Endometrial microvascular endothelial cells (primary cell): ENCODE results near the gene CCDC70. TPM values are rescaled to one million over a fixed set of nuclear protein-coding genes. Genes with fewer than 3 reads are reported as not detected.
"Not testable (repeated sequence)": the region's sequence is repeated elsewhere in the genome, so short reads cannot be mapped to it uniquely, and the experiment has no call there.

Source experiments
- in situ Hi-C: cut with HindIII; loops from 2 replicates; pipeline ENCODE4 v1.10.0; 2017; ENCODE audit warnings: low sequenced_read_pairs, low pct_unique_long_range_greater_than_20kb; ENCODE audit errors: inconsistent ontology term
- total RNA-seq: library from RNA; depleted of rRNA; stranded (reverse); fragments of >200 nt; gene quantifications from one replicate; pipeline ENCODE4 v1.2.3, GENCODE V29; 2015; ENCODE audit errors: inconsistent ontology term

Gene CCDC70
- 1.3 TPM for total RNA-seq

DNA sequence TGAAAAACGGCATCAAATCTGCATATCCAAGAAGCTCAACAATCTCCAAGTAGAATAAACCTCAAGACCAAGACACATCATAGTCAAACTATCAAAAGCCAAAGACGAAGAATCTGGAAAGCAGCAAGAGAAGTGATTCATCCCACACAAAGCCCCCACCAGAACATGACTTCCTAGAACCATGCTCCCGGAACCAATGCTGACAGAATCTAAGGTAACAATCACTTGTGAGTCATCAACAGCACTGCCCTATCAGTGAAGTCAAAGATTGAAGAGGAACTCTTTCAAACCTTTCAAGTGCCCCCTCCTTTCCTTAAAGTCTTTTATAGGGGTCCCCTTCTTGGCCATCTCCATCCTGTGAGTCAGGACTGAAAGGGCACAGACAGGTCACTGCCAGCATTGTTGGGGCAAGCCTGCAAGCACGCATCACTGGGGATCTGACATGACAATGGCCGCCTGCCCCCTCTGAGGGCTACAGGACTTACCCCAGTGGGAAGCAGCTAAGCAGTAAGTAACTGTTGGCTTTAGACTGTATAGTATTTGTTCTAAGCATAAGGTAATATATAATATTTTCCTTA lies at the start of gene CCDC70:
CCDC70 (plus strand) TSS at position 247 of the 578 bp plus-strand sequence. CDS start 3,443 bp downstream, outside the sequence.
- in situ Hi-C loops, result no loop called here

DNA sequence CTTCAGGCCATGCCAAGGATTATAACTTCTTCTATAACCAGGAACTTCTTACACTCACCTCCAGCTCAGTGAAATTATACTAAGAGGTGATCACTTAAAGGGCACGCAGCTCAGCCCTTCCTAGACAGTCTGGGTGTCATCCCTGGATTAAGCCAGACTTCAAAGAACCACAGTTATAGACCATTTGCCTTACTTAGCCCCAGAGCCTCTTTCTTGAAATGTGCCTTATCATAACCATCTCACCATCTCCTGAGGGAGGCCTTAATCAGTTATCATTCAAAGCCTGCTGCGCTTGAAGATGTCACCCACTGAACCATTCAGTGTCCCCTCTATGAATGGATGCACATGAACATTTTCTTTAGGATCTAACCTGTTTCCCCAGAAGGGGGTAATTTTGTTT lies 47.7 kb upstream of the CCDC70 start:
- in situ Hi-C loops, result no loop called here

DNA sequence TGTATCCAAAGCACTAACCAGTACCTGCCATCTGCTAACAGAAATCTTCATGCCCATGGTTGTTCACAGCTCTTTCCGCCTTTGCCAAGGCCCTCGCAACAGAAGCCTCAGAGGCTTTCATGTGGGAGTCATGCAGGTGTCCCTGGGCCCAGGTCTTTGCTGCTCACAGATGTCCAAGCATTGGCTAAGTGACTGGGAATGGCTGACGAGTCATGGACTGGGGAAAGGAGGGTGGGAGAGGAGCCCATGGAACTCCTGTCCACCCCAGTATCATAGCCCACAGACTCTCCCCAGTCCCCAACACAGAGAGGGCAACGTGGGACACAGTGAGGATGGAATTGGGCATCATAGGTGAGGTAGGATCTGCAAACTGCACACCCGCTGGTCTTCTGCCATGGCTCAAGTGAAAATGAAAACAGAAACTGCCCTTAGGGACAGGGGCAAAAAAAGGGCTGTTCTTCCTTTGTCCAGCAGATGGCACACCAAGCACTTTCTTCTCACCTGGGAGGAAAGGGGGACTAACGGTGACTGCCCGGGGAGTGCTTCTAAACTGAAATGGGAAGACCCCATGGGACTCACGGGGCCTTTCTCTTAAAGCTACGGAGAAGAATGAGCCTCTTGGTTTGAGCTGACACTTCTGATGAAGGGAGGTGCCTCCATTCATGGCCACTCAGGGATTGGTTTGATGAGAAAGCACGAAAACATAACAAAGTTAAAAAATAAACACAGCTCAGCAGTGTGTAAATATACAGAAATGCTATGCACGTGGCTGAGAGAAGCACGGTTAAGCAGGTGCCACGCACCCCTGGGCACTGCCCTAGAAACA lies 46.7 kb upstream of the CCDC70 start:
- in situ Hi-C loops, result no loop called here

DNA sequence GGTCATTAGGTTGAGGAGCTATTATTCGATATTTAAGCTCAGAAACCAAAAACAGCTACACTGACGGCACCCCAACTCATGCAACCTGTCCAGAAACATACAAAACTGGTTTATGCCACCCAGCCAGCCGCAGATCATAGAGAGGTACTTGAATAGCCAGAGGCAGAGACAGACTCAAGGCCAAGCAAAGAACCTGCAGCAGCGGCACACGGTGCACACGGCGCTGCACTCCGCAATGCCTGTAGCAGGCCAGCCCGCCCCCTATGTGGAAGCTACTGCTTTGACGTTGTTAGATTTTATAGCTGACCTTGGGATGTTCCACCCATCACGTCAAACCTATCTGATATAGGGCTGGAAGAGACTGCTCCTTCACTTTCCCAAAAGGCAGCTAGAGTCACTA lies 45.9 kb upstream of the CCDC70 start:
- in situ Hi-C loops, result no loop called here

DNA sequence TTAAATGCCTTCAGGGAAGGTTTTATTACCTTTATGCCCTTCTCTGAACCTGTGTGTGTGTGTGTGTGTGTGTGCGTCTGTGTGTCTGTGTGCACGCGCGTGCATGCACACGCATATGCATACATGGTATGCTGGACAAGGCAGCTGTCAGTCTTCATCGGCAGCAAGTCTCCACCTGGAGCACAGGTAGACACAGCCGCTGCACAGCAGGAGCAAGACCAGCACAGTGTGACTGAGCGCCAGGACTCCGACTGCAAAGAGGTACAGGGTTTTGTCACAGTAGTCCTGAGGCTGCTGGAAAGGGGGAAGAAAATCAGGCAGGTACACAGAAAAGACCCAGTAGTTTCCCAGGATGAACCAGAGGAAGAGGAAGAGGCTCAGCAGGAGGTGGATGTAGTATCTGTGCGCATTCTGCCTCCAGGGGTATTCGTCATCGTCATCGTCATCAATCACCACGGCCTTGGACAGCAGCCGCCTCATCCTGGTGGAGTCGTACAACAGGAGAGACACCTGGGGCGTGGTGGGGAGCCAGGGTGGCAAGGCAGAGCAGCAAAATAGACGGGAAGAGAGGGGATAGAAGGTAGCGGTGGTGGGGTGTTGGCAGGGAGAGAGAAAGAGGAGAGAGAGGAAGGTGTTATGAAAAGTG lies 45.0 kb upstream of the CCDC70 start:
- in situ Hi-C loops, result no loop called here

DNA sequence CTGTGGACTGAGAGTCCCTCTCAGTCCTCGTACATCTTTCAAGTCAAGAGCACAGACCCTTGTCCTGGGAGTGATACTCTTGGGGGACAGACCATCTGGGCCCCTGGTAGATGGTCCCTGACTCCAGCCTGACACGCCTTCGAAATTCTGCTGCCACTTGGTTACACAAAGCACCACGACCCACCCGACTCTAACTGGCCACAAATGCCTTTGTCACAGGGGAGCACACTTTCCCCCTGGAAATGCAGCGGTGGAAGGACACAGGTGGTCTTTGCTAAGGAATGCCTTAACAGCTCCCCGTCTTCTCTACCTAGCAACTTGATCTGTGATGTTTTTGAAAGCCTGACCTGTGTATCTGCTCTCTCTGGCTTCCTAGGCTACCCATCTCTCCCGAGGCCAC lies 44.1 kb upstream of the CCDC70 start:
- in situ Hi-C loops, result no loop called here

GRCh38 chr13:51818276-51818675 lies 43.5 kb upstream of the CCDC70 start:
- in situ Hi-C loops, result no loop called here

DNA sequence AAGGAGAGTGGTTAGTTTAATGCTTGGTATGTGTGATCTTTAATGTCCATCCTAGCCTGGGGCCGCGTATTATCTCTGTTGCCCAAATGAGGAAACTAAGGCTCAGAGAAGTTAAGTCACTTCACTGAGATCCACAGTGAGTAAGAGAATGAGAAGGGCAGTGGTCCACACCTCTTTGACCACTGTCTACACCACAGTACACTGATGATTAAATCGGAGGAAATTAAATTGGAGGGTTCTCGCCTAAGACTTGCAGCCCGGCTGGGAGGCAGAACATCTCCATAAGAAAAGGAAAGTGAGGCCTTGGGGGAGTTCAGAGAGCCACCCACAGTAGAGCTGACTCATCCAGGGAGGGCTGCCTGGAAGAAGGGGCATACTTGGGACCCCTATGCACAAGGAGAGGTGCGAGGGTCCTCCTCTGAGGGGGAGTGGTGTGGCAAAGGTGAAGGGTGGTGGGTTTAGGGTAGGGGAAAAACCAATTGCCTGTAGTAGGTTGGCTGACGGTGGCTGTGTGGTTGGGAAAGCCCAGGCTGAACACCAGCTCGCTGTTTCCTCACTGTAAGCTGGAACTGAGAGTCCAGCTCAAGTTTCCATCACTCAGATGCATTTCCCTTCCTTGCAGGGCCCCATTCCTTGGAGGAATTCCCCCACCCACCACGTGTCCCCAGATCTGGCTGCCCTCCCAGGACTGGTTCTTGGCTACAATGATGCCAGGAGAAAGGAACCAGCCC lies 42.8 kb upstream of the CCDC70 start:
- in situ Hi-C loops, result no loop called here

- in situ Hi-C loops, result no loop called here
Measured at GRCh38 chr13:51819544-51819943, 42.2 kb upstream of the CCDC70 start.

- in situ Hi-C loops, result no loop called here
Measured at GRCh38 chr13:51820016-51820597, 41.7 kb upstream of the CCDC70 start.

DNA sequence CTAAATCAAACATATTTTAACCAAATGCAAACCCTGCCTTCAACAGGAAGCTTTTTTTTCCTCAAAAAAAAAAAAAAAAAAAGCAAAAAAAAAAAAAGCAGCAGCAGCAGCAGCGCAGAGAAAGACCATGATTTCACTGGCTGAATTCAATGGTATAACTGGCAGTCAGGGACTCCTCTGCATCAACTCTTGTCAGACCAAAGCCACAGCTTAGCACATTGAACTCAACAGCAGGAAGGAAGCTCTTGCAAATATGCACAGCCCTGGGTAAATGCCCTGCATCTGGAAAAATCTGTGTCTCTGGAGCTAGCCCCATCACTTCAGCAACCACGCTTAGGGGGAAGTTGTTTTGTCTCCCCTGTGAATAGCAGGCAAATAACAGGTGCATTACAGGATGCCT lies 40.2 kb upstream of the CCDC70 start:
- in situ Hi-C loops, result no loop called here

GRCh38 chr13:51822106-51822815 lies 39.5 kb upstream of the CCDC70 start:
- in situ Hi-C loops, result no loop called here

- in situ Hi-C loops, result no loop called here
Measured at GRCh38 chr13:51823359-51823758, 38.4 kb upstream of the CCDC70 start.

DNA sequence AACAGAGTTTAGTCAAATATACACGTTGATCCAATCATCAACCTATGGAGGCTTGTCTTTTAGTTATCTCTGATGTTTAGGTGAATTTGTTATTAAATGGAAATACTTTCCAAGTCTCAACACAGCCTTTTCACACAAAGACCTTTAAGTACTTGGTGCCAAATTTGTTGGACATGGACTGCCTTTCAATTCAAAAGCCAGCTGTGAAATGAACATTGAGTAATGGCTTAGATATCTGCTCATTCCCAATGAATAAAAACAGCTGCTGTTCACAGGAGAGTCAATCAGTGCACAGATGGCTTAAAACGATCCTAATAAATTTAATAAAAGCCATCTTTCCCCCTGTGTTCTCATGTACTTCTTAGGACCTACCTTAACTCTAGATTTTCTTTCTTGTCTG lies 37.9 kb upstream of the CCDC70 start:
- in situ Hi-C loops, result no loop called here

DNA sequence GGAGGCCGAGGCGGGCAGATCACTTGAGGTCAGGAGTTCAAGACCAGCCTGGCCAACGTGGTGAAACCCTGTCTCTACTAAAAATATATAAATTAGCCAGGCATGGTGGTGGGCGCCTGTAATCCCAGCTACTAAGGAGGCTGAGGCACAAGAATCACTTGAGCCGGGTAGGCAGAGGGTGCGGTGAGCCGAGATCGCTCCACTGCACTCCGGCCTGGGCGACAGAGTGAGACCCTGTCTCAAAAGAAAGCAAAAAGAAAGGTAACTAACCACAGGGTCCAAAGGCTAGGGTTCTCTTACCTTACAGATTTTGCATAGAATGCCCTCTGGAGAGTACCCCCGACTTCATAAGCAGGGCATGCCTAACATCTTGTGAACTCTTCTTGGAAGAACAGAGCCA lies 37.1 kb upstream of the CCDC70 start:
- in situ Hi-C loops, result not testable (repeated sequence)

GRCh38 chr13:51825165-51825592 lies 36.6 kb upstream of the CCDC70 start:
- in situ Hi-C loops, result no loop called here

DNA sequence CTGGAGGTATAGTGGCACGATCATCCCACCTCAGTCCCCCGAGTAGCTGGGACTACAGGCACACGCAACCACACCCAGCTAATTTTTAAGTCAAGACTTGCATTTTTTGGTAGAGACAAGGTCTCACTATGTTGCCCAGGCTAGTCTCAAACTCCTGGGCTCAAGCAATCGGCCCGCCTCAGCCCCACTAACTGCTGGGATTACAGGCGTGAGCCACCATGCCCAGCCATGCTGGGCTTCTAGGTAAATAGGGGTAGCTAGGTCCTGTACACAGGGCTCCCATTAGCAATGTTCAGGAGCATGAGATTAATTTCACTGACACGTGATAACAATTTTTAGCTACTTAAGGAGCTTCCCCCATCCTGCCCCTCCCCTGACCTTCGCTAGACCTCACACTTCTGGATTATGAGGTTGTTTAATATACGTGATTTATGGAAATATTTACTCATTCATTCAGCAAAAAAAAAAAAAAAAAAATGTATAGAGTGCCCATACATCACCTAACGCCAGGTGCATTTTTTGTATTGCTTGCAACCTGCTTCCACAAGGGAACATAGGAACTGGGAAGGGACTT lies 36.0 kb upstream of the CCDC70 start:
- in situ Hi-C loops, result no loop called here

- in situ Hi-C loops, result no loop called here
Measured at GRCh38 chr13:51826606-51827005, 35.2 kb upstream of the CCDC70 start.
